Measurements from ENCODE around the gene ARFGAP1.

The ARFGAP1 gene

DNA sequence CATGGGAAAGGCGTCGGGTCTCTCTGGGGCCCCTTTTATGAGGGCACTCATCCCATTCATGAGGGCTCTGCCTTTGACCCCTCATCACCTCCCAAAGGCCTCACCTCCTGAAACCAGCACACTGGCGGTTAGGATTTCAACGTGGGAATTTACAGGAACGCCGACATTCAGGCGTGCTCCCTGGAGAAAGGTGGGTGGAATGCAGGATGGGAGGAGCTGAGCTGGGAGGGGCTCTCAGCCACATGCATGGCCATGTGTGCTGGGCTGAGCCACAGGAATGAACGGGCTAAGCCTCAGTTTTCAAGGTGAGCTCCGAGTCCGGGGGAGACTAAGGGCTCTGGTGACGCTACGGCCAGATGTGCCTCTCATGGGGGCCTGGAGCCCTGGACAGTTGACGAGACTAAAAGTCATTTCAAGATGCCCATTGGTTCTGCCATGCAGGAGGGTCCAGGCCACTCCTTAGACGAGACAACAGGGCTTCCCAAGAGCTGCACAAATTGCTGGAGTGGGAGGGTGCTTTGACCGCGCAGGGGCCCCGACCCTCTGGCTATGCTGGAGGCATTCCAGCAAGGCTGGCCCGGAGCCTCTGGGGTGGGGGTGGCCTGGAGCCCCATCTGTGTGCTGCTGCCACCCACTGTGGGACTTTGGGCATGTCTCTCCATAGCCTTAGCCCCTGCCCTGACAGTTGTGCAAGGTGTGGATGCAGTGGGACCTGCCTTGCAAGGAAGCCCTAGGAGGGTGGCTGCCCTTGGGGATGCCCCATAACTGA lies 3.8 kb upstream of the ARFGAP1 start:
- in situ Hi-C loops (cut with HindIII; ENCODE audit: low sequenced_read_pairs): no loop called here
- no peak overlapping the region for H3K4me3 ChIP-seq (ENCODE audit: low read depth, low read length)
- no peak for DNase-seq (ENCODE audit: low read depth)
- no peak for TF ChIP-seq CTCF (IDR thresholded peaks at IDR 0.05; ENCODE audit: low read depth, low read length, missing control alignments)

- TF ChIP-seq CTCF (IDR thresholded peaks at IDR 0.05; ENCODE audit: low read depth, low read length, missing control alignments): no peak
- in situ Hi-C loops (cut with HindIII; ENCODE audit: low sequenced_read_pairs): no loop called here
- H3K4me3 ChIP-seq (ENCODE audit: low read depth, low read length): no peak overlapping the region
- no peak for DNase-seq (ENCODE audit: low read depth)
Measured at GRCh38 chr20:63269724-63270123, 2.9 kb upstream of the ARFGAP1 start.

DNA sequence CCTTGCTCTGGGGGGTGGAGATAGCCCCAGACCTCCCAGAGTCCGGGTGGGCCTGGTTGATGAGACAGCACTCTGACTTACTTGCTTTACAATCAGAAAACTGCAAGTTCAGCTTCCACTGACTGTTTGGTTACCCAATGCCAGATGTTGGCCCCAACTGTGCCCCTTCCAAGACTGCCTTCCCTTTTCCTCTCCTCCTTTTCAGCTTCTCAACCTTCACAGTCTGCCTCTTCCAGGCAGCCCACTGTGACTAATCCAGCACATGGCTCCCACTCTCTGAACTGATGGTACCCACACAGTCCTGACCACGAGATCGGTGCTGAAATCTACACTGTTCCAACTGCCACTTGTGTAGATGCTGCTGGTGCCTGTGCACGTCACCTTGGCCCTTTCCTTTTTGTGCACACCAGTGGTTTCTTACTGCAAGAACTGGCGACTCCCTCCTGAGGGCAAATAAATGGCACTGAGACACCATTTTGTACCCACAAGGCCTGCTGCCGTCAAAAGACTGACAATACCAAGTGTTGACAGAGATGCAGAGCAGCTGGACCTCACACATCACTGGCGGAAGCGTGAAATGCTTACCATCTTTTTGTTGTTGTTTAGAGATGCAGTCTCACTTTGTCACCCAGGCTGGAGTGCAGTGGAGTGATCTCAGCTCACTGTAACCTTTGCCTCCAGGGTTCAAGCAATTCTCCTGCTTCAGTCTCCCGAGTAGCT lies 1.8 kb upstream of the ARFGAP1 start:
- TF ChIP-seq CTCF (IDR thresholded peaks at IDR 0.05; ENCODE audit: low read depth, low read length, missing control alignments): no peak
- no peak for DNase-seq (ENCODE audit: low read depth)
- in situ Hi-C loops (cut with HindIII; ENCODE audit: low sequenced_read_pairs): no loop called here
- no peak overlapping the region for H3K4me3 ChIP-seq (ENCODE audit: low read depth, low read length)

- no peak for TF ChIP-seq CTCF (IDR thresholded peaks at IDR 0.05; ENCODE audit: low read depth, low read length, missing control alignments)
- in situ Hi-C loops (cut with HindIII; ENCODE audit: low sequenced_read_pairs): no loop called here
- peak overlapping the region; percentile 73 for H3K4me3 ChIP-seq (ENCODE audit: low read depth, low read length)
- no peak for DNase-seq (ENCODE audit: low read depth)
Measured at GRCh38 chr20:63273059-63273579, 506 bp downstream of the ARFGAP1 start.

DNA sequence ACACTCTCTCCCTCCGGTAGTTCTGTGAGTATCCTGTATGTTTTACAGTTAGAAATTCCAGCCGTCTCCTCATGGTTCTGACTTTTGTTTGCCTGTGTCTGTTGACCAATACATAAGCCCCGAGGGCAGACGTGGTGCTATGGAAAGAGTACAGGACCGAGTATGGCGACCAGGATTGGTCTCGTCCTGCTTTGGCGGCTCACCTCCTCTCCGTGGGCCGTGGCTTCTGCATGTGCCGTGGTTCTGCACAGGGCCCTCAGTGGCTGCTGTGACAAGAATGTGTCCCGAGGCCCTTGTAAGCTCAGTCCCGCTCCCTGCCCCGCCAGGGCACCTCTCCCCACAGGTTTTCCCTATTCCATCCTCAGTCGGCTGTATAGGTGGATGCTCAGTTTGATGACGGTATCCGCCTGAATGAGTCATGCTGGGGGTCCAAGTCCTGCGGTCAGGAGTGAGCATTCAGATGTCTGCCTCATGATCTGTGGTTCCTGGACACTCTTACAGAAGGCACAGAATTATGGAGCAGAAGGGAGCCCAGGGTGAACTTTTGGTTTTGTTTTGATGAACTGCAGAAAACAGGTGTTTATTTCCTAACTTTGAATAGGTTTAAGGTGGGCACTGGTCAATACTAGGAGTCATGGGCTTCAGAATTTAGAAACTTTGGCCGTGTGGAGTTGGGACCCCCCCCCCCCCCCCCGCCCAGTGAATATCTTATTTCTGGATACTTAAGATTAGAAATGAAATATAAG lies 1.2 kb downstream of the ARFGAP1 start:
- in situ Hi-C loops (cut with HindIII; ENCODE audit: low sequenced_read_pairs): no loop called here
- peak; percentile 55 for DNase-seq (ENCODE audit: low read depth)
- no peak for TF ChIP-seq CTCF (IDR thresholded peaks at IDR 0.05; ENCODE audit: low read depth, low read length, missing control alignments)
- H3K4me3 ChIP-seq (ENCODE audit: low read depth, low read length): peak overlapping the region; percentile 73
